Vagina (tissue), 2 donors: ENCODE measurements around the gene ZBTB38. TPM values are rescaled to one million over a fixed set of nuclear protein-coding genes. Genes with fewer than 3 reads are reported as not detected.
A peak's percentile ranks its signal among the peaks of the same experiment; 100 is the strongest.

Experiments used
- DNase-seq, 2 donors: peaks; one replicate each; pipeline ENCODE4 v3.0.0-alpha.2; 2017; ENCODE audit errors: extremely low spot score in 2 of 2
- H3K27ac ChIP-seq: fragments of 200-600 bp; sonication (generic); one replicate; pipeline ENCODE4 v1.5.1; 2019
- H3K27me3 ChIP-seq: fragments of 200-600 bp; sonication (generic); one replicate; pipeline ENCODE4 v1.5.1; 2019
- H3K36me3 ChIP-seq, 2 donors: fragments of 200-600 bp; sonication (generic); one replicate each; pipeline ENCODE4 v1.5.1; 2017 to 2019
- H3K4me1 ChIP-seq: fragments of 200-600 bp; sonication (generic); one replicate; pipeline ENCODE4 v1.5.1; 2019
- H3K4me3 ChIP-seq, 2 donors: fragments of 200-600 bp; sonication (generic); 1 replicate in 1 of 2; 2 replicates in 1 of 2; pipeline ENCODE4 v1.5.1; 2016 to 2019
- H3K9me3 ChIP-seq: fragments of 200-600 bp; sonication (generic); one replicate; pipeline ENCODE4 v1.5.1; 2019
- POLR2A ChIP-seq, 2 donors: fragments of 450-650 bp; IDR thresholded peaks; one replicate each; pipeline ENCODE4 v1.6.1; 2017; ENCODE audit warnings: antibody characterized with exemption in 2 of 2, mild to moderate bottlenecking in 2 of 2, moderate library complexity in 2 of 2
- POLR2AphosphoS5 ChIP-seq, 2 donors: sonication (generic); formaldehyde crosslinking; IDR thresholded peaks; one replicate each; pipeline ENCODE4 v1.9.0; 2017; ENCODE audit warnings: antibody characterized with exemption in 2 of 2, mild to moderate bottlenecking in 2 of 2, low read depth in 1 of 2; ENCODE audit not compliant: insufficient read depth in 1 of 2
- intact Hi-C: fragments of 100-400 bp; cut with DNase I; formaldehyde crosslinking; loops from one replicate; pipeline ENCODE4 v1.15.1; 2023
- total RNA-seq: library from RNA; depleted of rRNA; stranded (reverse); fragments of >200 nt; gene quantifications from one replicate; pipeline ENCODE4 v1.2.3, GENCODE V29; 2016
- TF ChIP-seq, protein P1 (sequence below), 3 experiments: fragments of 450-650 bp in 2 of 3; fragments of 200-600 bp in 1 of 3; sonication (generic) in 1 of 3; IDR thresholded peaks; one replicate each; pipeline ENCODE4 v1.5.1; 2017 to 2019; ENCODE audit warnings: antibody characterized with exemption in 3 of 3, mild to moderate bottlenecking in 2 of 3, moderate library complexity in 2 of 3

ZBTB38 gene
- total RNA-seq, 1 donor from 2014 or later: 88.6 TPM

GRCh38 chr3:141410846-141411245 is 42.5 kb downstream of the ZBTB38 start:
- Histone ChIP-seq H3K4me1 (peaks cover 92% of the 10 kb centered on the region), H3K27ac (peak overlapping the region; percentile 98), H3K27me3 (no peaks in the 10 kb centered on the region), H3K9me3 (no peaks in the 10 kb centered on the region), H3K4me3 (no peak overlapping the region), H3K36me3 (peaks cover 0 to 16% of the 10 kb centered on the region in 2 donors)
- DNase-seq: no peak
- TF ChIP-seq, protein P1, sequence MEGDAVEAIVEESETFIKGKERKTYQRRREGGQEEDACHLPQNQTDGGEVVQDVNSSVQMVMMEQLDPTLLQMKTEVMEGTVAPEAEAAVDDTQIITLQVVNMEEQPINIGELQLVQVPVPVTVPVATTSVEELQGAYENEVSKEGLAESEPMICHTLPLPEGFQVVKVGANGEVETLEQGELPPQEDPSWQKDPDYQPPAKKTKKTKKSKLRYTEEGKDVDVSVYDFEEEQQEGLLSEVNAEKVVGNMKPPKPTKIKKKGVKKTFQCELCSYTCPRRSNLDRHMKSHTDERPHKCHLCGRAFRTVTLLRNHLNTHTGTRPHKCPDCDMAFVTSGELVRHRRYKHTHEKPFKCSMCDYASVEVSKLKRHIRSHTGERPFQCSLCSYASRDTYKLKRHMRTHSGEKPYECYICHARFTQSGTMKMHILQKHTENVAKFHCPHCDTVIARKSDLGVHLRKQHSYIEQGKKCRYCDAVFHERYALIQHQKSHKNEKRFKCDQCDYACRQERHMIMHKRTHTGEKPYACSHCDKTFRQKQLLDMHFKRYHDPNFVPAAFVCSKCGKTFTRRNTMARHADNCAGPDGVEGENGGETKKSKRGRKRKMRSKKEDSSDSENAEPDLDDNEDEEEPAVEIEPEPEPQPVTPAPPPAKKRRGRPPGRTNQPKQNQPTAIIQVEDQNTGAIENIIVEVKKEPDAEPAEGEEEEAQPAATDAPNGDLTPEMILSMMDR (IDR thresholded peaks at IDR 0.05): no peak
- TF ChIP-seq POLR2AphosphoS5 (IDR thresholded peaks at IDR 0.05; ENCODE audit: insufficient read depth in 1 of 2, low read depth in 1 of 2): peak in 1 of 2 donors; percentile 27
- TF ChIP-seq POLR2A (IDR thresholded peaks at IDR 0.05): no peak
- intact Hi-C loops: loop anchor here (10.0 kb wide), 1 partner anchor 46 kb away; the partner anchor contains the start of gene ZBTB38

GRCh38 chr3:141411251-141411771 is 43.0 kb downstream of the ZBTB38 start:
- H3K9me3 ChIP-seq: no peaks in the 10 kb centered on the region
- peak overlapping the region; percentile 98 for H3K27ac ChIP-seq
- intact Hi-C loops: loop anchor here (10.0 kb wide), 1 partner anchor 47 kb away; the partner anchor contains the start of gene ZBTB38
- no peak for DNase-seq
- H3K4me1 ChIP-seq: peaks cover 92% of the 10 kb centered on the region
- H3K36me3 ChIP-seq: peaks cover 0 to 13% of the 10 kb centered on the region in 2 donors
- no peaks in the 10 kb centered on the region for H3K27me3 ChIP-seq
- no peak overlapping the region for H3K4me3 ChIP-seq
- peak in 1 of 2 donors; percentile 1 for TF ChIP-seq POLR2A (IDR thresholded peaks at IDR 0.05)
- TF ChIP-seq, protein P1 (IDR thresholded peaks at IDR 0.05): no peak

DNA sequence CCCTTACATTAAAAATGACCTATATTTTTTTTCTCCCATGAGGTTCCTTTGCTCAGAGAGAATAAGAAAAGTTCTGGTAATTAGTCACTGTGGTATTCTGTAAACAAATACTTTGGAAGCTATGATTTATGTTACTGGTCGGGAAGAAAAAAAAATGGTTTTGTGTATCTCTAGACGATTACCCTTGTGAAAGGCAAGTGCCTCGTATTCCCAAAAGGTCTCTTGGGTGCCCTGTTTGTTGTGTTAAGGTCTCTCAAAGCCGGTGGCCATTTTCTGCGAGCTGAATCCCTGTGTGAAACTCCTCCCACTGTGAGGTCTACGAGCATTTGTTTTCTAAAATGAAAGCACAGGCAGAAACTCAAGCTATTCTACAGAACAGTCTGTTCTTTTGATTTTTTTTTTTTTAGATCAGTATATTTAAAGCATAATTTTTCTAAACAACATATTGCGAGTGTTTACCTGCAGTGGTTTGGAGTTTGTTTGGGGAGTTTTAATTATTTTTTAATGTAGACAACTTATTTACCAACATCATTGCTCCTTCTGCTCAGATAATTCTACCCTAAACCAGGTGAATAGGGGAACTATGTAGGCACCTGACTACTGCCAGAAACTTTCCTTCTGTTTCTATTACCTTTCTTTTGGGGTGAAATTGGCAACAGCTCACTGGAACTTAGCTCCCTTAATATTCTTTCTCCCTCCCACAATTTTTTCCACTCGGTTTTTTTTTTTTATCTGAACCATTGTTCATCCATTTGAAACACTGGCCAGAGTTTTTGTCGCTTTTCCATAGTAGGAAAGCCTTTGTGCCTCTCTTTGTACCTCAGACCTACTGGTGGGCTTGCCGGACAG is 44.0 kb downstream of the ZBTB38 start:
- Histone ChIP-seq H3K9me3 (no peaks in the 10 kb centered on the region), H3K27me3 (no peaks in the 10 kb centered on the region), H3K36me3 (peaks cover 0 to 9% of the 10 kb centered on the region in 2 donors), H3K27ac (peak overlapping the region; percentile 98), H3K4me3 (peak overlapping the region; percentile 38 to 39), H3K4me1 (peaks cover 92% of the 10 kb centered on the region)
- TF ChIP-seq, protein P1 (IDR thresholded peaks at IDR 0.05): no peak
- peak in 1 of 2 donors; percentile 78 for TF ChIP-seq POLR2AphosphoS5 (IDR thresholded peaks at IDR 0.05; ENCODE audit: insufficient read depth in 1 of 2, low read depth in 1 of 2)
- TF ChIP-seq POLR2A (IDR thresholded peaks at IDR 0.05): peak in 1 of 2 donors; percentile 20
- no peak for DNase-seq
- intact Hi-C loops: loop anchor here (10.0 kb wide), 1 partner anchor 48 kb away; the partner anchor contains the start of gene ZBTB38

- no peaks in the 10 kb centered on the region for H3K27me3 ChIP-seq
- TF ChIP-seq, protein P1 (IDR thresholded peaks at IDR 0.05): no peak
- peak; percentile 68 to 79 for TF ChIP-seq POLR2AphosphoS5 (IDR thresholded peaks at IDR 0.05; ENCODE audit: insufficient read depth in 1 of 2, low read depth in 1 of 2)
- no peak for TF ChIP-seq POLR2A (IDR thresholded peaks at IDR 0.05)
- peaks cover 86% of the 10 kb centered on the region for H3K4me1 ChIP-seq
- H3K36me3 ChIP-seq: peaks cover 0 to 9% of the 10 kb centered on the region in 2 donors
- DNase-seq: no peak
- H3K4me3 ChIP-seq: peak overlapping the region; percentile 38 to 39
- intact Hi-C loops: loop anchor here (10.0 kb wide), 1 partner anchor 48 kb away; the partner anchor contains the start of gene ZBTB38
- H3K27ac ChIP-seq: peak overlapping the region; percentile 98
- no peaks in the 10 kb centered on the region for H3K9me3 ChIP-seq
These were observed 44.6 kb downstream of the ZBTB38 start for GRCh38 chr3:141412936-141413354.
